HCT116 (cell line): ENCODE results near the gene TAF4B. TPM values are rescaled to one million over a fixed set of nuclear protein-coding genes. Genes with fewer than 3 reads are reported as not detected.

Source experiments
- ATAC-seq: fragments of 200-7000 bp; cut with Tn5 transposase; 2 replicates; pipeline ENCODE4 v1.9.1; 2020; ENCODE audit warnings: mild to moderate bottlenecking, moderate library complexity
- BruUV-seq: library from RNA; stranded (reverse); fragments of 400-500 nt; replicated peaks from 2 replicates; lab custom pipeline; 2021; lab: Mats Ljungman, UMichigan
- CTCF ChIA-PET: fragments of 300-600 bp; sonication (Branson Sonifier 250); formaldehyde crosslinking; loops from one replicate; lab custom pipeline; 2021; ENCODE audit warnings: antibody characterized with exemption; lab: Charles Lee
- POLR2A ChIA-PET: fragments of 300-600, 350-600 bp; sonication (Branson Sonifier 250); formaldehyde crosslinking; loops from one replicate; lab custom pipeline; 2021; ENCODE audit warnings: antibody characterized with exemption; lab: Charles Lee
- RAD21 ChIA-PET, 2 experiments: fragments of 300-600 bp; sonication (Branson Sonifier 250); formaldehyde crosslinking; loops; one replicate each; lab custom pipeline; 2023; ENCODE audit warnings: low total read pairs in 2 of 2; ENCODE audit not compliant: uncharacterized antibody in 2 of 2, unreplicated experiment in 2 of 2, low non-redundant PET in 1 of 2; lab: Charles Lee
- DNase-seq: peaks from one replicate; pipeline ENCODE4 v3.0.0-alpha.2; 2010; ENCODE audit warnings: low read depth, low spot score
- H2AFZ ChIP-seq: fragments of 200-600 bp; shearing (Covaris generic), sonication (generic); 2 replicates; pipeline ENCODE4 v1.6.1; 2017; ENCODE audit warnings: low read depth, mixed run types, mixed read lengths, antibody characterized with exemption, low read length; ENCODE audit not compliant: poor library complexity, severe bottlenecking
- H3K27ac ChIP-seq: 2 replicates; pipeline ENCODE4 v1.5.1; 2012; ENCODE audit warnings: low read depth, low read length
- H3K27me3 ChIP-seq: fragments of 200-600 bp; sonication (generic); 2 replicates; pipeline ENCODE4 v1.6.1; 2016; ENCODE audit warnings: mixed run types, low read length, mixed read lengths; ENCODE audit not compliant: insufficient read depth
- H3K36me3 ChIP-seq, 2 experiments: fragments of 200-500 bp in 1 of 2; fragments of 200-600 bp in 1 of 2; sonication (Bioruptor generic) in 1 of 2; sonication (generic) in 1 of 2; 2 replicates each; pipeline versions ENCODE4 v1.5.1 to v1.6.1; 2014 to 2016; ENCODE audit warnings: low read length in 2 of 2, inconsistent platforms in 1 of 2, mixed read lengths in 1 of 2, mixed run types in 1 of 2; ENCODE audit not compliant: insufficient read depth in 2 of 2, control insufficient read depth in 1 of 2
- H3K4me1 ChIP-seq, 2 experiments: fragments of 200-600 bp in 1 of 2; sonication (generic) in 1 of 2; 2 replicates each; pipeline versions ENCODE4 v1.5.1 to v1.6.1; 2012 to 2017; ENCODE audit warnings: low read length in 2 of 2, inconsistent platforms in 1 of 2, mild to moderate bottlenecking in 1 of 2, mixed read lengths in 1 of 2, mixed run types in 1 of 2, moderate library complexity in 1 of 2; ENCODE audit not compliant: insufficient read depth in 2 of 2, control insufficient read depth in 1 of 2
- H3K4me2 ChIP-seq: fragments of 200-600 bp; sonication (generic); 2 replicates; pipeline ENCODE4 v1.6.1; 2017; ENCODE audit warnings: mixed run types, low read length, mixed read lengths
- H3K4me3 ChIP-seq, 2 experiments: fragments of 200-600 bp in 1 of 2; sonication (generic) in 1 of 2; replicated peaks in 1 of 2; 2 replicates each; pipeline ENCODE4 v1.5.1; 2011 to 2016; ENCODE audit warnings: low read length in 2 of 2, control low read depth in 1 of 2, low read depth in 1 of 2, mild to moderate bottlenecking in 1 of 2, mixed read lengths in 1 of 2, mixed run types in 1 of 2
- H3K79me2 ChIP-seq: fragments of 200-600 bp; sonication (generic); 2 replicates; pipeline ENCODE4 v1.6.1; 2017; ENCODE audit warnings: mild to moderate bottlenecking, mixed run types, low read length, moderate library complexity, mixed read lengths; ENCODE audit not compliant: insufficient read depth
- H3K9ac ChIP-seq: fragments of 200-600 bp; sonication (generic); 2 replicates; pipeline ENCODE4 v1.6.1; 2016; ENCODE audit warnings: low read length, mixed read lengths
- H3K9me2 ChIP-seq: fragments of 200-600 bp; sonication (generic), shearing (Covaris generic); 2 replicates; pipeline ENCODE4 v1.6.1; 2017; ENCODE audit warnings: mixed run types, mild to moderate bottlenecking, moderate library complexity; ENCODE audit not compliant: insufficient read depth
- H3K9me3 ChIP-seq, 2 experiments: fragments of 200-500 bp in 1 of 2; fragments of 200-600 bp in 1 of 2; sonication (Bioruptor generic) in 1 of 2; sonication (generic) in 1 of 2; 2 replicates each; pipeline ENCODE4 v1.6.1; 2014 to 2017; ENCODE audit warnings: low read length in 2 of 2, mixed read lengths in 2 of 2, inconsistent platforms in 1 of 2, low read depth in 1 of 2, mild to moderate bottlenecking in 1 of 2, mixed run types in 1 of 2, moderate library complexity in 1 of 2; ENCODE audit not compliant: control insufficient read depth in 1 of 2, insufficient read depth in 1 of 2
- H4K20me1 ChIP-seq: fragments of 200-600 bp; sonication (generic), shearing (Covaris generic); 2 replicates; pipeline ENCODE4 v1.6.1; 2017; ENCODE audit warnings: mixed run types, mild to moderate bottlenecking, moderate library complexity; ENCODE audit not compliant: insufficient read depth
- CEBPB ChIP-seq: IDR thresholded peaks from 2 replicates; pipeline ENCODE4 v1.6.1; 2012; ENCODE audit warnings: low read depth
- EGR1 ChIP-seq: IDR thresholded peaks from 2 replicates; pipeline ENCODE4 v1.6.1; 2012; ENCODE audit warnings: low read depth
- FOSL1 ChIP-seq: IDR thresholded peaks from 2 replicates; pipeline ENCODE4 v1.6.1; 2012; ENCODE audit warnings: low read depth
- SIN3A ChIP-seq: IDR thresholded peaks from 2 replicates; pipeline ENCODE4 v1.6.1; 2012; ENCODE audit warnings: low read depth
- ZFX ChIP-seq: fragments of 450-650 bp; IDR thresholded peaks from 2 replicates; pipeline ENCODE4 v1.6.1; 2017
- intact Hi-C: fragments of 100-400 bp; cut with micrococcal nuclease; formaldehyde crosslinking; loops from 2 replicates; pipeline ENCODE4 v1.10.0; 2022
- total RNA-seq: library from RNA; stranded (reverse); gene quantifications from one replicate; pipeline ENCODE4 v1.2.1, GENCODE V29; 2021; ENCODE audit not compliant: unreplicated experiment
- TF ChIP-seq, protein P1 (sequence below): IDR thresholded peaks from 2 replicates; pipeline ENCODE4 v1.6.1; 2012
- TF ChIP-seq, protein P2 (sequence below): IDR thresholded peaks from 2 replicates; pipeline ENCODE4 v1.6.1; 2012; ENCODE audit warnings: low read depth
- TF ChIP-seq, protein P3 (sequence below): IDR thresholded peaks from 2 replicates; pipeline ENCODE4 v1.6.1; 2012
- TF ChIP-seq, protein P4 (sequence below), 3 experiments: fragments of 200-600 bp in 1 of 3; sonication (generic) in 1 of 3; IDR thresholded peaks in 2 of 3; conservative IDR thresholded peaks in 1 of 3; 2 replicates each; pipeline ENCODE4 v1.5.1; 2012 to 2017; ENCODE audit warnings: low read depth in 2 of 3, low read length in 2 of 3, antibody characterized with exemption in 1 of 3, borderline replicate concordance in 1 of 3, control low read depth in 1 of 3, mild to moderate bottlenecking in 1 of 3, mixed read lengths in 1 of 3, mixed run types in 1 of 3, moderate library complexity in 1 of 3; ENCODE audit not compliant: insufficient read depth in 1 of 3

TAF4B gene
- total RNA-seq, 1 experiment from 2014 or later, result 17.8 TPM

GRCh38 chr18:26225915-26226228, 373 bp upstream of the TAF4B start:
- ChIA-PET POLR2A (interaction anchor here (0.8 to 1.4 kb wide), 2 partner anchors 12 to 1868 kb away, joined by 3 read pairs; no protein-coding TSS in a partner anchor), RAD21 (no interaction called here), CTCF (no interaction called here)
- no peak for DNase-seq
- Histone ChIP-seq H3K4me3 (peak overlapping the region; percentile 69 to 84), H3K4me2 (peak overlapping the region; percentile 82), H3K9me2 (no peaks in the 10 kb centered on the region), H2AFZ (peak overlapping the region; percentile 50), H3K27me3 (no peaks in the 10 kb centered on the region), H3K27ac (peak overlapping the region; percentile 6; the same call in 1 of the 2 replicates), H3K9me3 (no peaks in the 10 kb centered on the region), H3K9ac (peak overlapping the region; percentile 91), H4K20me1 (no peaks in the 10 kb centered on the region), H3K4me1 (peaks cover 11 to 21% of the 10 kb centered on the region in 2 experiments), H3K36me3 (no peaks in the 10 kb centered on the region), H3K79me2 (peaks cover 40% of the 10 kb centered on the region)
- no TSS peak for BruUV-seq
- no peak for ATAC-seq
- TF ChIP-seq, protein P1, sequence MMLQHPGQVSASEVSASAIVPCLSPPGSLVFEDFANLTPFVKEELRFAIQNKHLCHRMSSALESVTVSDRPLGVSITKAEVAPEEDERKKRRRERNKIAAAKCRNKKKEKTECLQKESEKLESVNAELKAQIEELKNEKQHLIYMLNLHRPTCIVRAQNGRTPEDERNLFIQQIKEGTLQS, result no peak
- no peak for TF ChIP-seq CEBPB
- 0 out of 2 replicates have a peak, but pooled peaks have one; percentile 33 for TF ChIP-seq EGR1
- intact Hi-C loops, result loop anchor here (5.0 kb wide), 1 partner anchor 134 kb away; the partner anchor contains the start of gene SS18

DNA sequence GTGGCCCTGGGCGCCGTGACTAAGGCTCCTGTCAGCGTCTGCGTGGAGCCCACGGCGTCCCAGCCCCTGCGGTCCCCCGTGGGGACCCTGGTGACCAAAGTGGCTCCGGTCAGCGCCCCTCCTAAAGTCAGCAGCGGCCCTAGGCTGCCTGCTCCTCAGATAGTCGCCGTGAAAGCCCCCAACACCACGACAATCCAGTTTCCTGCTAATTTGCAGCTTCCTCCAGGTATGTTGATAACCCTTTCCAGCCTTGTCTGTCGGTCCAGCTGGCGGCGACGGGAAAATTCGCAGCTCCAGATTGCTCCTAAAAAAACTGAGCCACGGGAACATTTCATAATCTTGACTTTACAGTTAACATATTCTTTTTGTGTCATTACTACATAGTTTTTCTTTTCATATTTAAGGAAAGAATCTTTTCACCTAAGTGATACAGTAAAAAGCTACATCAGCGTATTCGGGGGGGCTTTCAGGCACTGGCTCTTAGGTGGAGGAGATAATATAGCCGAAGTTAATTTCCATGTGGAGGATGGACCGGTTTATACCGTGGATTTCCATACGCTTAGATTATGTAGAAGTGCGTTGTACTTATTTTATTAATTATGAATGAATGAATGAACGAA, 916 bp downstream of the TAF4B start:
- H3K9ac ChIP-seq, result peak overlapping the region; percentile 91
- CTCF ChIA-PET, result no interaction called here

More for the DNA sequence above, 916 bp downstream of the TAF4B start:
- Histone ChIP-seq H2AFZ (no peak overlapping the region), H3K9me3 (no peaks in the 10 kb centered on the region), H3K4me1 (peaks cover 11 to 21% of the 10 kb centered on the region in 2 experiments), H3K4me3 (peak overlapping the region; percentile 69 to 84), H3K4me2 (peak overlapping the region; percentile 82), H3K27me3 (no peaks in the 10 kb centered on the region), H3K36me3 (no peaks in the 10 kb centered on the region), H3K79me2 (peaks cover 52% of the 10 kb centered on the region), H3K27ac (peak overlapping the region; percentile 77), H4K20me1 (no peaks in the 10 kb centered on the region), H3K9me2 (no peaks in the 10 kb centered on the region)
- TF ChIP-seq, protein P2, sequence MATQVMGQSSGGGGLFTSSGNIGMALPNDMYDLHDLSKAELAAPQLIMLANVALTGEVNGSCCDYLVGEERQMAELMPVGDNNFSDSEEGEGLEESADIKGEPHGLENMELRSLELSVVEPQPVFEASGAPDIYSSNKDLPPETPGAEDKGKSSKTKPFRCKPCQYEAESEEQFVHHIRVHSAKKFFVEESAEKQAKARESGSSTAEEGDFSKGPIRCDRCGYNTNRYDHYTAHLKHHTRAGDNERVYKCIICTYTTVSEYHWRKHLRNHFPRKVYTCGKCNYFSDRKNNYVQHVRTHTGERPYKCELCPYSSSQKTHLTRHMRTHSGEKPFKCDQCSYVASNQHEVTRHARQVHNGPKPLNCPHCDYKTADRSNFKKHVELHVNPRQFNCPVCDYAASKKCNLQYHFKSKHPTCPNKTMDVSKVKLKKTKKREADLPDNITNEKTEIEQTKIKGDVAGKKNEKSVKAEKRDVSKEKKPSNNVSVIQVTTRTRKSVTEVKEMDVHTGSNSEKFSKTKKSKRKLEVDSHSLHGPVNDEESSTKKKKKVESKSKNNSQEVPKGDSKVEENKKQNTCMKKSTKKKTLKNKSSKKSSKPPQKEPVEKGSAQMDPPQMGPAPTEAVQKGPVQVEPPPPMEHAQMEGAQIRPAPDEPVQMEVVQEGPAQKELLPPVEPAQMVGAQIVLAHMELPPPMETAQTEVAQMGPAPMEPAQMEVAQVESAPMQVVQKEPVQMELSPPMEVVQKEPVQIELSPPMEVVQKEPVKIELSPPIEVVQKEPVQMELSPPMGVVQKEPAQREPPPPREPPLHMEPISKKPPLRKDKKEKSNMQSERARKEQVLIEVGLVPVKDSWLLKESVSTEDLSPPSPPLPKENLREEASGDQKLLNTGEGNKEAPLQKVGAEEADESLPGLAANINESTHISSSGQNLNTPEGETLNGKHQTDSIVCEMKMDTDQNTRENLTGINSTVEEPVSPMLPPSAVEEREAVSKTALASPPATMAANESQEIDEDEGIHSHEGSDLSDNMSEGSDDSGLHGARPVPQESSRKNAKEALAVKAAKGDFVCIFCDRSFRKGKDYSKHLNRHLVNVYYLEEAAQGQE, result no peak
- 0 out of 2 replicates have a peak, but pooled peaks have one; percentile 3 for TF ChIP-seq ZFX
- TF ChIP-seq, protein P3, sequence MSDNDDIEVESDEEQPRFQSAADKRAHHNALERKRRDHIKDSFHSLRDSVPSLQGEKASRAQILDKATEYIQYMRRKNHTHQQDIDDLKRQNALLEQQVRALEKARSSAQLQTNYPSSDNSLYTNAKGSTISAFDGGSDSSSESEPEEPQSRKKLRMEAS, result no peak
- TF ChIP-seq, protein P4, sequence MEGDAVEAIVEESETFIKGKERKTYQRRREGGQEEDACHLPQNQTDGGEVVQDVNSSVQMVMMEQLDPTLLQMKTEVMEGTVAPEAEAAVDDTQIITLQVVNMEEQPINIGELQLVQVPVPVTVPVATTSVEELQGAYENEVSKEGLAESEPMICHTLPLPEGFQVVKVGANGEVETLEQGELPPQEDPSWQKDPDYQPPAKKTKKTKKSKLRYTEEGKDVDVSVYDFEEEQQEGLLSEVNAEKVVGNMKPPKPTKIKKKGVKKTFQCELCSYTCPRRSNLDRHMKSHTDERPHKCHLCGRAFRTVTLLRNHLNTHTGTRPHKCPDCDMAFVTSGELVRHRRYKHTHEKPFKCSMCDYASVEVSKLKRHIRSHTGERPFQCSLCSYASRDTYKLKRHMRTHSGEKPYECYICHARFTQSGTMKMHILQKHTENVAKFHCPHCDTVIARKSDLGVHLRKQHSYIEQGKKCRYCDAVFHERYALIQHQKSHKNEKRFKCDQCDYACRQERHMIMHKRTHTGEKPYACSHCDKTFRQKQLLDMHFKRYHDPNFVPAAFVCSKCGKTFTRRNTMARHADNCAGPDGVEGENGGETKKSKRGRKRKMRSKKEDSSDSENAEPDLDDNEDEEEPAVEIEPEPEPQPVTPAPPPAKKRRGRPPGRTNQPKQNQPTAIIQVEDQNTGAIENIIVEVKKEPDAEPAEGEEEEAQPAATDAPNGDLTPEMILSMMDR (IDR thresholded peaks at IDR 0.05 in 2 of 3, conservative IDR thresholded peaks at IDR 0.05 in 1 of 3; ENCODE audit: borderline replicate concordance in 1 of 3, insufficient read depth in 1 of 3, low read depth in 2 of 3, low read length in 2 of 3), result no peak
- no peak for TF ChIP-seq FOSL1
- no peak for TF ChIP-seq CEBPB
- TF ChIP-seq SIN3A, result no peak
- ATAC-seq (no peak), DNase-seq (no peak)
- POLR2A ChIA-PET, result interaction anchor here (1.4 kb wide), 1 partner anchor 11 kb away, joined by 3 read pairs; no protein-coding TSS in a partner anchor
- RAD21 ChIA-PET, result no interaction called here
- no TSS peak for BruUV-seq
- intact Hi-C loops, result loop anchor here (5.0 kb wide), 1 partner anchor 135 kb away; the partner anchor contains the start of gene SS18
